Measurements from ENCODE around the gene SSR1. TPM values are rescaled to one million over a fixed set of nuclear protein-coding genes. Genes with fewer than 3 reads are reported as not detected.

SSR1 gene
- total and polyA plus RNA-seq, 2 of the 13 experiments (the other 11 are each of a cell fraction or from before 2014, with no cell fraction given), result 203 to 243 TPM

DNA sequence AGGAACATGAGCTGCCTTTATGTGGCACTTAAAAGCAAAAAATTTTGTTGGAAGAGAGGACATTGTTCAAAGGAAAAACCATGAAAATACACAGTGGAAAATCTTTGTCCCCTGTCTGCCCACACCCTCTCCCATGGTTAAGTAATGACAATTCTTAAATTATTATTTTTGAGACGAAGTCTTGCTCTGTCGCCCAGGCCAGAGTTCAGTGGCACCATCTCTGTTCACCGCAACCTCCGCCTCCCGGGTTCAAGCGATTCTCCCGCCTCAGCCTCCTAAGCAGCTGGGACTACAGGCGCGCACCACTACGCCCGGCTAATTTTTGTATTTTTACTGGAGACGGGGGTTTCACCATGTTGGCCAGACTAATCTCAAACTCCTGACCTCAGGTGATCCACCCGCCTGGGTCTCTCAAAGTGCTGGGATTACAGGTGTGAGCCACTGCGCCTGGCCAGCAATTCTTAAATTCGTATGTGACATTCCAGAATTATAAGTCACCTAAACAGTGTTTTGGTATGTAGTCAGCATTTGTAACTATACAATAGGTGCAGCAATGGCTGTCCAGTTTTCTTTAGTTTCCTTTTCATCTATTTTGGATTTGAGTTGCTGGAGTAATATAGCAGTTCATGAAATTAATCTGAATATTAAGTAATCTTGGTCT lies 636 bp upstream of the SSR1 start (continued):
- TF ChIP-seq, protein P1, sequence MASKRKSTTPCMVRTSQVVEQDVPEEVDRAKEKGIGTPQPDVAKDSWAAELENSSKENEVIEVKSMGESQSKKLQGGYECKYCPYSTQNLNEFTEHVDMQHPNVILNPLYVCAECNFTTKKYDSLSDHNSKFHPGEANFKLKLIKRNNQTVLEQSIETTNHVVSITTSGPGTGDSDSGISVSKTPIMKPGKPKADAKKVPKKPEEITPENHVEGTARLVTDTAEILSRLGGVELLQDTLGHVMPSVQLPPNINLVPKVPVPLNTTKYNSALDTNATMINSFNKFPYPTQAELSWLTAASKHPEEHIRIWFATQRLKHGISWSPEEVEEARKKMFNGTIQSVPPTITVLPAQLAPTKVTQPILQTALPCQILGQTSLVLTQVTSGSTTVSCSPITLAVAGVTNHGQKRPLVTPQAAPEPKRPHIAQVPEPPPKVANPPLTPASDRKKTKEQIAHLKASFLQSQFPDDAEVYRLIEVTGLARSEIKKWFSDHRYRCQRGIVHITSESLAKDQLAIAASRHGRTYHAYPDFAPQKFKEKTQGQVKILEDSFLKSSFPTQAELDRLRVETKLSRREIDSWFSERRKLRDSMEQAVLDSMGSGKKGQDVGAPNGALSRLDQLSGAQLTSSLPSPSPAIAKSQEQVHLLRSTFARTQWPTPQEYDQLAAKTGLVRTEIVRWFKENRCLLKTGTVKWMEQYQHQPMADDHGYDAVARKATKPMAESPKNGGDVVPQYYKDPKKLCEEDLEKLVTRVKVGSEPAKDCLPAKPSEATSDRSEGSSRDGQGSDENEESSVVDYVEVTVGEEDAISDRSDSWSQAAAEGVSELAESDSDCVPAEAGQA (IDR thresholded peaks at IDR 0.05; ENCODE audit: low read depth), result no peak
- TF ChIP-seq, protein P1 (CRISPR knock-in tag; IDR thresholded peaks at IDR 0.05; ENCODE audit: borderline replicate concordance), result 0 out of 2 replicates have a peak, but pooled peaks have one; percentile 28
- no peak for TF ChIP-seq HOXA3 (CRISPR knock-in tag; IDR thresholded peaks at IDR 0.05)
- TF ChIP-seq GLI4 (CRISPR knock-in tag; IDR thresholded peaks at IDR 0.05; ENCODE audit: borderline replicate concordance), result no peak
- no peak for TF ChIP-seq EED (CRISPR knock-in tag; IDR thresholded peaks at IDR 0.05)
- TF ChIP-seq ZNF451 (CRISPR knock-in tag; IDR thresholded peaks at IDR 0.05), result no peak
- TF ChIP-seq, protein P2, sequence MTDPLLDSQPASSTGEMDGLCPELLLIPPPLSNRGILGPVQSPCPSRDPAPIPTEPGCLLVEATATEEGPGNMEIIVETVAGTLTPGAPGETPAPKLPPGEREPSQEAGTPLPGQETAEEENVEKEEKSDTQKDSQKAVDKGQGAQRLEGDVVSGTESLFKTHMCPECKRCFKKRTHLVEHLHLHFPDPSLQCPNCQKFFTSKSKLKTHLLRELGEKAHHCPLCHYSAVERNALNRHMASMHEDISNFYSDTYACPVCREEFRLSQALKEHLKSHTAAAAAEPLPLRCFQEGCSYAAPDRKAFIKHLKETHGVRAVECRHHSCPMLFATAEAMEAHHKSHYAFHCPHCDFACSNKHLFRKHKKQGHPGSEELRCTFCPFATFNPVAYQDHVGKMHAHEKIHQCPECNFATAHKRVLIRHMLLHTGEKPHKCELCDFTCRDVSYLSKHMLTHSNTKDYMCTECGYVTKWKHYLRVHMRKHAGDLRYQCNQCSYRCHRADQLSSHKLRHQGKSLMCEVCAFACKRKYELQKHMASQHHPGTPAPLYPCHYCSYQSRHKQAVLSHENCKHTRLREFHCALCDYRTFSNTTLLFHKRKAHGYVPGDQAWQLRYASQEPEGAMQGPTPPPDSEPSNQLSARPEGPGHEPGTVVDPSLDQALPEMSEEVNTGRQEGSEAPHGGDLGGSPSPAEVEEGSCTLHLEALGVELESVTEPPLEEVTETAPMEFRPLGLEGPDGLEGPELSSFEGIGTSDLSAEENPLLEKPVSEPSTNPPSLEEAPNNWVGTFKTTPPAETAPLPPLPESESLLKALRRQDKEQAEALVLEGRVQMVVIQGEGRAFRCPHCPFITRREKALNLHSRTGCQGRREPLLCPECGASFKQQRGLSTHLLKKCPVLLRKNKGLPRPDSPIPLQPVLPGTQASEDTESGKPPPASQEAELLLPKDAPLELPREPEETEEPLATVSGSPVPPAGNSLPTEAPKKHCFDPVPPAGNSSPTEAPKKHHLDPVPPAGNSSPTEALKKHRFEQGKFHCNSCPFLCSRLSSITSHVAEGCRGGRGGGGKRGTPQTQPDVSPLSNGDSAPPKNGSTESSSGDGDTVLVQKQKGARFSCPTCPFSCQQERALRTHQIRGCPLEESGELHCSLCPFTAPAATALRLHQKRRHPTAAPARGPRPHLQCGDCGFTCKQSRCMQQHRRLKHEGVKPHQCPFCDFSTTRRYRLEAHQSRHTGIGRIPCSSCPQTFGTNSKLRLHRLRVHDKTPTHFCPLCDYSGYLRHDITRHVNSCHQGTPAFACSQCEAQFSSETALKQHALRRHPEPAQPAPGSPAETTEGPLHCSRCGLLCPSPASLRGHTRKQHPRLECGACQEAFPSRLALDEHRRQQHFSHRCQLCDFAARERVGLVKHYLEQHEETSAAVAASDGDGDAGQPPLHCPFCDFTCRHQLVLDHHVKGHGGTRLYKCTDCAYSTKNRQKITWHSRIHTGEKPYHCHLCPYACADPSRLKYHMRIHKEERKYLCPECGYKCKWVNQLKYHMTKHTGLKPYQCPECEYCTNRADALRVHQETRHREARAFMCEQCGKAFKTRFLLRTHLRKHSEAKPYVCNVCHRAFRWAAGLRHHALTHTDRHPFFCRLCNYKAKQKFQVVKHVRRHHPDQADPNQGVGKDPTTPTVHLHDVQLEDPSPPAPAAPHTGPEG (CRISPR knock-in tag; IDR thresholded peaks at IDR 0.05), result no peak
- TF ChIP-seq ZMYM2 (CRISPR knock-in tag; IDR thresholded peaks at IDR 0.05), result no peak
- TF ChIP-seq, protein P3, sequence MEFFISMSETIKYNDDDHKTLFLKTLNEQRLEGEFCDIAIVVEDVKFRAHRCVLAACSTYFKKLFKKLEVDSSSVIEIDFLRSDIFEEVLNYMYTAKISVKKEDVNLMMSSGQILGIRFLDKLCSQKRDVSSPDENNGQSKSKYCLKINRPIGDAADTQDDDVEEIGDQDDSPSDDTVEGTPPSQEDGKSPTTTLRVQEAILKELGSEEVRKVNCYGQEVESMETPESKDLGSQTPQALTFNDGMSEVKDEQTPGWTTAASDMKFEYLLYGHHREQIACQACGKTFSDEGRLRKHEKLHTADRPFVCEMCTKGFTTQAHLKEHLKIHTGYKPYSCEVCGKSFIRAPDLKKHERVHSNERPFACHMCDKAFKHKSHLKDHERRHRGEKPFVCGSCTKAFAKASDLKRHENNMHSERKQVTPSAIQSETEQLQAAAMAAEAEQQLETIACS (CRISPR knock-in tag; IDR thresholded peaks at IDR 0.05), result no peak
- no peak for TF ChIP-seq IRF2 (CRISPR knock-in tag; IDR thresholded peaks at IDR 0.05)
- TF ChIP-seq, protein P4, sequence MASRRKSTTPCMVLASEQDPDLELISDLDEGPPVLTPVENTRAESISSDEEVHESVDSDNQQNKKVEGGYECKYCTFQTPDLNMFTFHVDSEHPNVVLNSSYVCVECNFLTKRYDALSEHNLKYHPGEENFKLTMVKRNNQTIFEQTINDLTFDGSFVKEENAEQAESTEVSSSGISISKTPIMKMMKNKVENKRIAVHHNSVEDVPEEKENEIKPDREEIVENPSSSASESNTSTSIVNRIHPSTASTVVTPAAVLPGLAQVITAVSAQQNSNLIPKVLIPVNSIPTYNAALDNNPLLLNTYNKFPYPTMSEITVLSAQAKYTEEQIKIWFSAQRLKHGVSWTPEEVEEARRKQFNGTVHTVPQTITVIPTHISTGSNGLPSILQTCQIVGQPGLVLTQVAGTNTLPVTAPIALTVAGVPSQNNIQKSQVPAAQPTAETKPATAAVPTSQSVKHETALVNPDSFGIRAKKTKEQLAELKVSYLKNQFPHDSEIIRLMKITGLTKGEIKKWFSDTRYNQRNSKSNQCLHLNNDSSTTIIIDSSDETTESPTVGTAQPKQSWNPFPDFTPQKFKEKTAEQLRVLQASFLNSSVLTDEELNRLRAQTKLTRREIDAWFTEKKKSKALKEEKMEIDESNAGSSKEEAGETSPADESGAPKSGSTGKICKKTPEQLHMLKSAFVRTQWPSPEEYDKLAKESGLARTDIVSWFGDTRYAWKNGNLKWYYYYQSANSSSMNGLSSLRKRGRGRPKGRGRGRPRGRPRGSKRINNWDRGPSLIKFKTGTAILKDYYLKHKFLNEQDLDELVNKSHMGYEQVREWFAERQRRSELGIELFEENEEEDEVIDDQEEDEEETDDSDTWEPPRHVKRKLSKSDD (CRISPR knock-in tag; IDR thresholded peaks at IDR 0.05; ENCODE audit: low read depth), result no peak
- no peak for TF ChIP-seq ETV6 (CRISPR knock-in tag; conservative IDR thresholded peaks at IDR 0.05)
- TF ChIP-seq ZNF30 (CRISPR knock-in tag; IDR thresholded peaks at IDR 0.05), result no peak
- no peak for TF ChIP-seq FOXC1 (CRISPR knock-in tag; IDR thresholded peaks at IDR 0.05; ENCODE audit: borderline replicate concordance)
